Vagina (tissue), 2 donors: ENCODE data around the gene KCNC4. TPM values are rescaled to one million over a fixed set of nuclear protein-coding genes. Genes with fewer than 3 reads are reported as not detected.

Experiments
- DNase-seq, 2 donors: peaks; one replicate each; pipeline ENCODE4 v3.0.0-alpha.2; 2017; ENCODE audit errors: extremely low spot score in 2 of 2
- H3K27ac ChIP-seq: fragments of 200-600 bp; sonication (generic); one replicate; pipeline ENCODE4 v1.5.1; 2019
- H3K27me3 ChIP-seq: fragments of 200-600 bp; sonication (generic); one replicate; pipeline ENCODE4 v1.5.1; 2019
- H3K36me3 ChIP-seq, 2 donors: fragments of 200-600 bp; sonication (generic); one replicate each; pipeline ENCODE4 v1.5.1; 2017 to 2019
- H3K4me1 ChIP-seq: fragments of 200-600 bp; sonication (generic); one replicate; pipeline ENCODE4 v1.5.1; 2019
- H3K4me3 ChIP-seq, 2 donors: fragments of 200-600 bp; sonication (generic); 1 replicate in 1 of 2; 2 replicates in 1 of 2; pipeline ENCODE4 v1.5.1; 2016 to 2019
- H3K9me3 ChIP-seq: fragments of 200-600 bp; sonication (generic); one replicate; pipeline ENCODE4 v1.5.1; 2019
- POLR2A ChIP-seq, 2 donors: fragments of 450-650 bp; IDR thresholded peaks; one replicate each; pipeline ENCODE4 v1.6.1; 2017; ENCODE audit warnings: antibody characterized with exemption in 2 of 2, mild to moderate bottlenecking in 2 of 2, moderate library complexity in 2 of 2
- POLR2AphosphoS5 ChIP-seq, 2 donors: sonication (generic); formaldehyde crosslinking; IDR thresholded peaks; one replicate each; pipeline ENCODE4 v1.9.0; 2017; ENCODE audit warnings: antibody characterized with exemption in 2 of 2, mild to moderate bottlenecking in 2 of 2, low read depth in 1 of 2; ENCODE audit not compliant: insufficient read depth in 1 of 2
- intact Hi-C: fragments of 100-400 bp; cut with DNase I; formaldehyde crosslinking; loops from one replicate; pipeline ENCODE4 v1.15.1; 2023
- total RNA-seq: library from RNA; depleted of rRNA; stranded (reverse); fragments of >200 nt; gene quantifications from one replicate; pipeline ENCODE4 v1.2.3, GENCODE V29; 2016
- TF ChIP-seq, protein P1 (sequence below), 3 experiments: fragments of 450-650 bp in 2 of 3; fragments of 200-600 bp in 1 of 3; sonication (generic) in 1 of 3; IDR thresholded peaks; one replicate each; pipeline ENCODE4 v1.5.1; 2017 to 2019; ENCODE audit warnings: antibody characterized with exemption in 3 of 3, mild to moderate bottlenecking in 2 of 3, moderate library complexity in 2 of 3

Gene KCNC4
- total RNA-seq, 1 donor from 2014 or later = 10.1 TPM

DNA sequence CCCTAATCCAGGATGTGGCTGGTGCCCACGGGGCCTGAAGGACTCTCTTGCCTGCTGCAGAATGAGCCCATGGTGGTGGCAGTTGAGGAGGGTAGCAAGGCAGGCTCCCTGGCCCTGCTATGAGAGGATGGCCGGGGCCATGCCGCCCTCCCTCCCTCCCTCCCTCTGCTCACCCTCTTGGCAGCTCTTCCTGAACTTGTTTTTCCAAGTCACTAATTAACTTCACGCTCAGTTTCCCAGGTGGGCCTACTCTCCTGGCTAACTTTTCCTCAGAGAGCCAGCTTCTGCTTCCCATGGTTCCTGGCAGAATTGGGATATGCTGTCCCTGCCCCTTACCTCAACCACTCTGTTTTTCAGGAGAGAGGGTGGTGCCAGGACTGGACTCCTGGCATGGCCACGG lies 10.2 kb downstream of the KCNC4 start:
- intact Hi-C loops = no loop called here
- no peak overlapping the region for H3K4me3 ChIP-seq
- peaks cover 0 to 9% of the 10 kb centered on the region in 2 donors for H3K36me3 ChIP-seq
- TF ChIP-seq POLR2AphosphoS5 (IDR thresholded peaks at IDR 0.05; ENCODE audit: insufficient read depth in 1 of 2, low read depth in 1 of 2) (no peak), POLR2A (IDR thresholded peaks at IDR 0.05) (no peak)
- TF ChIP-seq, protein P1, sequence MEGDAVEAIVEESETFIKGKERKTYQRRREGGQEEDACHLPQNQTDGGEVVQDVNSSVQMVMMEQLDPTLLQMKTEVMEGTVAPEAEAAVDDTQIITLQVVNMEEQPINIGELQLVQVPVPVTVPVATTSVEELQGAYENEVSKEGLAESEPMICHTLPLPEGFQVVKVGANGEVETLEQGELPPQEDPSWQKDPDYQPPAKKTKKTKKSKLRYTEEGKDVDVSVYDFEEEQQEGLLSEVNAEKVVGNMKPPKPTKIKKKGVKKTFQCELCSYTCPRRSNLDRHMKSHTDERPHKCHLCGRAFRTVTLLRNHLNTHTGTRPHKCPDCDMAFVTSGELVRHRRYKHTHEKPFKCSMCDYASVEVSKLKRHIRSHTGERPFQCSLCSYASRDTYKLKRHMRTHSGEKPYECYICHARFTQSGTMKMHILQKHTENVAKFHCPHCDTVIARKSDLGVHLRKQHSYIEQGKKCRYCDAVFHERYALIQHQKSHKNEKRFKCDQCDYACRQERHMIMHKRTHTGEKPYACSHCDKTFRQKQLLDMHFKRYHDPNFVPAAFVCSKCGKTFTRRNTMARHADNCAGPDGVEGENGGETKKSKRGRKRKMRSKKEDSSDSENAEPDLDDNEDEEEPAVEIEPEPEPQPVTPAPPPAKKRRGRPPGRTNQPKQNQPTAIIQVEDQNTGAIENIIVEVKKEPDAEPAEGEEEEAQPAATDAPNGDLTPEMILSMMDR (IDR thresholded peaks at IDR 0.05) = no peak
- H3K4me1 ChIP-seq = peaks cover 4% of the 10 kb centered on the region
- no peak overlapping the region for H3K27ac ChIP-seq
- no peak for DNase-seq
- no peaks in the 10 kb centered on the region for H3K9me3 ChIP-seq
- H3K27me3 ChIP-seq = no peaks in the 10 kb centered on the region

DNA sequence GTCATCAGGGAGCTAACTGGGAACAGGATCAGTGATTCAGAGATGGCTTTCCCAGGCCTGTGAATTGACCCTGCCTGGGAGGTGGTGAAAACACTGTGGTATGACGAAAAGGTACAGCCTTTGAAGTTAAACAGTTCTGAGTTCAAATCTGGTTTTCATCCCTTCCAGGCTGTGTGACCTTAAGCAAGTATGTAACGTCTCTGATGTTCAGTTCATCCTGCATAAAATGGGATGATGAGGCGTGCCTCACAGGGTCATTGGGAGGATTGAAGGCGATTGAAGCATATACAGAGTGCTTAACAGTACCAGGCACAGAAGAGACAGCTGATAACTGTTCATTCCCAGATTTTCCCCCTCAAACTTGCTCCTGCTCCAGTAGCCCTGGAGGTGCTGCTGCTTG lies 11.0 kb downstream of the KCNC4 start:
- Histone ChIP-seq H3K27ac (no peak overlapping the region), H3K36me3 (peaks cover 0 to 9% of the 10 kb centered on the region in 2 donors), H3K9me3 (no peaks in the 10 kb centered on the region), H3K4me1 (no peaks in the 10 kb centered on the region), H3K4me3 (no peak overlapping the region), H3K27me3 (no peaks in the 10 kb centered on the region)
- intact Hi-C loops = no loop called here
- no peak for DNase-seq
- TF ChIP-seq, protein P1 (IDR thresholded peaks at IDR 0.05) = no peak
- no peak for TF ChIP-seq POLR2A (IDR thresholded peaks at IDR 0.05)
- TF ChIP-seq POLR2AphosphoS5 (IDR thresholded peaks at IDR 0.05; ENCODE audit: insufficient read depth in 1 of 2, low read depth in 1 of 2) = no peak

DNA sequence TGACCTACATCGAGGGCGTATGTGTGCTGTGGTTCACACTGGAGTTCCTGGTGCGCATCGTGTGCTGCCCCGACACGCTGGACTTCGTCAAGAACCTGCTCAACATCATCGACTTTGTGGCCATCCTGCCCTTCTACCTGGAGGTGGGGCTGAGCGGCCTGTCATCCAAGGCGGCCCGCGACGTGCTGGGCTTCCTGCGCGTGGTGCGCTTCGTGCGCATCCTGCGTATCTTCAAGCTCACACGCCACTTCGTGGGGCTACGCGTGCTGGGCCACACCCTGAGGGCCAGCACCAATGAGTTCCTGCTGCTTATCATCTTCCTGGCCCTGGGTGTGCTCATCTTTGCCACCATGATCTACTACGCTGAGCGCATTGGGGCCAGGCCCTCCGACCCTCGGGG lies 13.0 kb downstream of the KCNC4 start:
- intact Hi-C loops = no loop called here

DNA sequence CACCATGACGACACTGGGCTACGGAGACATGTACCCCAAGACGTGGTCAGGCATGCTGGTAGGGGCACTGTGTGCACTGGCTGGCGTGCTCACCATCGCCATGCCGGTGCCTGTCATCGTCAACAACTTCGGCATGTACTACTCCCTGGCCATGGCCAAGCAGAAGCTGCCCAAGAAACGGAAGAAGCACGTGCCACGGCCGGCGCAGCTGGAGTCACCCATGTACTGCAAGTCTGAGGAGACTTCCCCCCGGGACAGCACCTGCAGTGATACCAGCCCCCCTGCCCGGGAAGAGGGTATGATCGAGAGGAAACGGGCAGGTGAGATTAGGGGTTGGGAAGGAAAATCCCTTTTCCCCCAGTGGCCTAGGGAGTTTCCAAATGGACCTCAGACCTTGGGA lies 13.5 kb downstream of the KCNC4 start:
- Histone ChIP-seq H3K36me3 (peaks cover 0 to 16% of the 10 kb centered on the region in 2 donors), H3K4me3 (no peak overlapping the region), H3K27me3 (no peaks in the 10 kb centered on the region), H3K27ac (no peak overlapping the region), H3K4me1 (peaks cover 4% of the 10 kb centered on the region), H3K9me3 (no peaks in the 10 kb centered on the region)
- no peak for DNase-seq
- TF ChIP-seq, protein P1 (IDR thresholded peaks at IDR 0.05) = no peak
- TF ChIP-seq POLR2A (IDR thresholded peaks at IDR 0.05) (no peak), POLR2AphosphoS5 (IDR thresholded peaks at IDR 0.05; ENCODE audit: insufficient read depth in 1 of 2, low read depth in 1 of 2) (no peak)
- intact Hi-C loops = no loop called here

More for the DNA sequence above, 13.0 kb downstream of the KCNC4 start:
- H3K4me1 ChIP-seq = no peaks in the 10 kb centered on the region
- no peaks in the 10 kb centered on the region for H3K9me3 ChIP-seq
- peaks cover 0 to 16% of the 10 kb centered on the region in 2 donors for H3K36me3 ChIP-seq
- DNase-seq = no peak
- no peak overlapping the region for H3K4me3 ChIP-seq
- no peak overlapping the region for H3K27ac ChIP-seq
- TF ChIP-seq, protein P1 (IDR thresholded peaks at IDR 0.05) = no peak
- no peak for TF ChIP-seq POLR2AphosphoS5 (IDR thresholded peaks at IDR 0.05; ENCODE audit: insufficient read depth in 1 of 2, low read depth in 1 of 2)
- no peak for TF ChIP-seq POLR2A (IDR thresholded peaks at IDR 0.05)
- H3K27me3 ChIP-seq = no peaks in the 10 kb centered on the region

DNA sequence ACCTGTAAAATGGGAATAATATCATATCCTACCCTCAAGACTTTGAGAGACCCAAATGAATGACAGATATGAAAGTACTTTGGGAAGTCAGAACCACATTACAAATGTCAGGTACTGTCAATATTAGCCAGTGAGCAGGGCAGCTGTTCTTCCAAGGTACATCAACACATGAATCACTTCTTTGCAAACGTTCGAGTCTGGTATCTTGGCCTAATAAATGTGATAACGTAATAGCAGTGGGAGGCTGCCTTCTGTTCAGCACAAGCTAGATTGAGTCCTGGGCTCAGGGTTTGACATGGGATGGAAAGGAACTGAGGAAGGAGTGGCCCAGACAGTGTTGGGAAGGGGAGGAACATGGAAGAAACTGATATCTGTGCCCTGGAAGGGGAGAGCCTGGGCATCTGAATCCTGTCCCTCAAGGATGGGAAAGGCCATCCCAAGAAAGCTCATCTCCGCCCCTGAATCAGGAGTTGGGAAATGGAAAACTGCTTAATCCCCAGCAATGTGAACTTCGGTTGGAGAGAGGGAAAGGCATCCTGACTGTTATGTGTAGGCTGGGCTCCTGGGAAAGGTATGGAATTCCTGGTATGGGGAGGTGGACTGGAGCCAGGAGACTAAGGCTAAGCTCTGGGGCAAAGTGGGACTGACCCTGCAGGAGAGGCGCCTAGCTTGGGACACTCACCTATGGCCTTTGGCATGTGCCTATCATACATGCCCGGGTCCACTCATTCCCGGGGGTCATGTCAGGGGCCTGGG lies 14.3 kb downstream of the KCNC4 start:
- no peaks in the 10 kb centered on the region for H3K27me3 ChIP-seq
- intact Hi-C loops = no loop called here
- H3K36me3 ChIP-seq = peaks cover 0 to 16% of the 10 kb centered on the region in 2 donors
- H3K9me3 ChIP-seq = no peaks in the 10 kb centered on the region
- H3K27ac ChIP-seq = no peak overlapping the region
- peaks cover 12% of the 10 kb centered on the region for H3K4me1 ChIP-seq
- TF ChIP-seq, protein P1 (IDR thresholded peaks at IDR 0.05) = no peak
- TF ChIP-seq POLR2A (IDR thresholded peaks at IDR 0.05) (no peak), POLR2AphosphoS5 (IDR thresholded peaks at IDR 0.05; ENCODE audit: insufficient read depth in 1 of 2, low read depth in 1 of 2) (no peak)
- no peak overlapping the region for H3K4me3 ChIP-seq
- no peak for DNase-seq
